Heart right ventricle (tissue), 16 donors: ENCODE data around the gene ANO7. TPM values are rescaled to one million over a fixed set of nuclear protein-coding genes. Genes with fewer than 3 reads are reported as not detected.

Experiments used
- ATAC-seq, 8 donors: fragments of 200-7000 bp; cut with Tn5 transposase; one replicate each; pipeline ENCODE4 v1.9.1; 2020; ENCODE audit warnings: mild to moderate bottlenecking in 8 of 8, moderate library complexity in 8 of 8, moderate number of reproducible peaks in 1 of 8
- DNase-seq, 2 donors: peaks; one replicate each; pipeline ENCODE4 v3.0.0-alpha.2; 2020
- H3K27ac ChIP-seq, 10 donors: fragments of 200-600 bp; sonication (generic) in 2 of 10; one replicate each; pipeline versions ENCODE4 v1.5.0 to v1.8.0; 2020 to 2022; ENCODE audit warnings: mild to moderate bottlenecking in 3 of 10
- H3K27me3 ChIP-seq, 7 donors: fragments of 200-600 bp; one replicate each; pipeline ENCODE4 v1.8.0; 2021 to 2022; ENCODE audit warnings: mild to moderate bottlenecking in 2 of 7
- H3K36me3 ChIP-seq, 9 donors: fragments of 200-600 bp; sonication (generic) in 1 of 9; one replicate each; pipeline versions ENCODE4 v1.5.0 to v1.8.0; 2020 to 2022; ENCODE audit warnings: mild to moderate bottlenecking in 2 of 9
- H3K4me1 ChIP-seq, 9 donors: fragments of 200-600 bp; sonication (generic) in 1 of 9; one replicate each; pipeline versions ENCODE4 v1.5.0 to v1.8.0; 2020 to 2022; ENCODE audit warnings: mild to moderate bottlenecking in 4 of 9
- H3K4me3 ChIP-seq, 10 donors: fragments of 200-600 bp; sonication (generic) in 2 of 10; one replicate each; pipeline versions ENCODE4 v1.5.0 to v1.8.0; 2020 to 2022; ENCODE audit warnings: mild to moderate bottlenecking in 7 of 10, moderate library complexity in 2 of 10
- H3K9me3 ChIP-seq, 11 donors: fragments of 200-600 bp in 10 of 11; sonication (generic) in 2 of 11; one replicate each; pipeline versions ENCODE4 v1.5.0 to v1.8.0; 2013 to 2022; ENCODE audit warnings: mild to moderate bottlenecking in 2 of 11, control low read depth in 1 of 11, moderate library complexity in 1 of 11
- CTCF ChIP-seq, 9 donors: fragments of 200-600 bp; sonication (generic) in 2 of 9; IDR thresholded peaks; one replicate each; pipeline versions ENCODE4 v1.5.0 to v1.8.0; 2021 to 2022; ENCODE audit warnings: antibody characterized with exemption in 9 of 9, mild to moderate bottlenecking in 5 of 9, moderate library complexity in 1 of 9
- WGBS, 2 donors: extraction: QIAGEN DNeasy Blood & Tissue Kit; methylation state at CpG; one replicate each; pipeline ENCODE4 v1.1.7; 2013; ENCODE audit warnings: inconsistent platforms in 1 of 2; 5-methylcytosine and 5-hydroxymethylcytosine counted together
- intact Hi-C, 10 donors: fragments of 100-400 bp; cut with DNase I; formaldehyde crosslinking; loops; one replicate each; pipeline versions ENCODE4 v1.11.1 to v1.14.2; 2022
- polyA plus RNA-seq, 2 donors: library from polyadenylated mRNA; stranded (reverse); fragments of 200-250 nt; gene quantifications; one replicate each; pipeline ENCODE4 v1.2.3, GENCODE V29; 2013
- total RNA-seq, 10 donors: library from RNA; stranded (reverse); fragmentation: NEBNext Ultra II Directional in 3 of 10; extraction: Animal tissue kit (Norgen Biotek cat#: 25700) in 3 of 10; gene quantifications; one replicate each; pipeline versions ENCODE4 v1.2.1 to v1.2.4, GENCODE V29; 2021 to 2023
- donor health status: Arrhythmogenic right ventricular cardiomyopathy.
- donor health status: ischemic (EF 13 %, LVEDD 7.1; RV severe dilation, severe dysfunction).
- donor health status: healthy with polysubstance abuse.
- donor health status: DM: no; HTN: yes; CAD: no.
- donor health status: DM: no; HTN: no; CAD: no.
- donor health status: ischemic (EF 25% LVEDD 6.9; RV normal size, moderate dysfunction).
- donor health status: ischemic (EF 25% LVEDD 5.7; RV mildly dilated, moderate dysfunction).
- donor health status: healthy.
- donor health status: DM: yes; HTN: yes; CAD: no.
- donor health status: Ischemic cardiomyopathy.
- donor health status: ischemic (EF 35%, LVEDD 5.7; RV mildly dilated, moderate dysfunction).
- donor health status: nonischemic (EF 11% LVEDD 7.7; RV severe dilation, severe dysfunction).
- donor health status: DM: yes; HTN: yes; CAD: no.
- donor health status: PGD.
- donor health status: ischemic (EF 29% LVEDD 5.4; RV normal size, mild dysfunction).
- donor health status: nonischemic (EF 23%, LVEDD 6.1; RV moderate dilation, normal function).

Gene ANO7
- total and polyA plus RNA-seq, 12 donors = 0.61 to 3.0 (median 1.6) TPM

GRCh38 chr2:241234962-241235740 is 46.7 kb downstream of the ANO7 start:
- no peak overlapping the region for H3K27ac ChIP-seq
- H3K4me3 ChIP-seq = no peak overlapping the region
- H3K36me3 ChIP-seq = peaks cover 16 to 100% (median 91%) of the 10 kb centered on the region in 9 donors
- intact Hi-C loops = no loop called here
- peaks cover 0 to 15% (median 0%) of the 10 kb centered on the region in 9 donors for H3K4me1 ChIP-seq
- H3K9me3 ChIP-seq = no peaks in the 10 kb centered on the region
- ATAC-seq = no peak
- 85% methylated on average over 26 of the region's 26 CpGs for WGBS, 2 donors
- H3K27me3 ChIP-seq = no peaks in the 10 kb centered on the region
- no peak for TF ChIP-seq CTCF (IDR thresholded peaks at IDR 0.05)
- DNase-seq = no peak

- Histone ChIP-seq H3K27ac (no peak overlapping the region), H3K4me1 (peaks cover 0 to 15% (median 0%) of the 10 kb centered on the region in 9 donors), H3K27me3 (no peaks in the 10 kb centered on the region), H3K9me3 (no peaks in the 10 kb centered on the region), H3K4me3 (no peak overlapping the region), H3K36me3 (peaks cover 16 to 100% (median 91%) of the 10 kb centered on the region in 9 donors)
- intact Hi-C loops = no loop called here
- no peak for TF ChIP-seq CTCF (IDR thresholded peaks at IDR 0.05)
- WGBS, 2 donors = 88 to 89% methylated on average over 30 of the region's 30 CpGs
- DNase-seq = no peak
- peak in 1 of 8 donors; percentile 23 for ATAC-seq
Observed at GRCh38 chr2:241235859-241236593, 47.5 kb downstream of the ANO7 start.

- ATAC-seq (no peak), DNase-seq (no peak)
- Histone ChIP-seq H3K9me3 (no peaks in the 10 kb centered on the region), H3K27ac (no peak overlapping the region), H3K4me3 (no peak overlapping the region), H3K27me3 (no peaks in the 10 kb centered on the region), H3K36me3 (peaks cover 18 to 100% (median 90%) of the 10 kb centered on the region in 9 donors), H3K4me1 (peaks cover 0 to 10% (median 0%) of the 10 kb centered on the region in 9 donors)
- no peak for TF ChIP-seq CTCF (IDR thresholded peaks at IDR 0.05)
- intact Hi-C loops = no loop called here
- WGBS, 2 donors = 91 to 92% methylated on average over 6 of the region's 6 CpGs
Observed at GRCh38 chr2:241237047-241237446, 48.6 kb downstream of the ANO7 start.

GRCh38 chr2:241237949-241238371 is 49.5 kb downstream of the ANO7 start:
- no peak for DNase-seq

More at GRCh38 chr2:241237949-241238371, 49.5 kb downstream of the ANO7 start:
- H3K36me3 ChIP-seq = peaks cover 20 to 100% (median 91%) of the 10 kb centered on the region in 9 donors
- ATAC-seq = no peak
- intact Hi-C loops = no loop called here
- H3K27ac ChIP-seq = no peak overlapping the region
- 74 to 85% methylated on average over 12 of the region's 12 CpGs for WGBS, 2 donors
- no peak overlapping the region for H3K4me3 ChIP-seq
- no peaks in the 10 kb centered on the region for H3K9me3 ChIP-seq
- no peak for TF ChIP-seq CTCF (IDR thresholded peaks at IDR 0.05)
- H3K4me1 ChIP-seq = peaks cover 0 to under 1% (median 0%) of the 10 kb centered on the region in 9 donors
- no peaks in the 10 kb centered on the region for H3K27me3 ChIP-seq
